OCI-LY3 (cell line): ENCODE measurements around the gene CADPS2.

Experiments
- H2AFZ ChIP-seq: fragments of 200-600, 300-600 bp; shearing (Covaris generic); 2 replicates; pipeline ENCODE4 v1.6.0; 2014; ENCODE audit warnings: antibody characterized with exemption, low read depth, low read length
- H3K27ac ChIP-seq: fragments of 200-600, 300-600 bp; sonication (generic); 2 replicates; pipeline ENCODE4 v1.5.1; 2014; ENCODE audit warnings: mild to moderate bottlenecking, low read length, moderate library complexity, mixed read lengths
- H3K27me3 ChIP-seq: fragments of 200-600, 300-600 bp; sonication (generic); 2 replicates; pipeline ENCODE4 v1.6.1; 2014; ENCODE audit warnings: low read depth, low read length, mixed read lengths
- H3K36me3 ChIP-seq: fragments of 200-600, 300-600 bp; sonication (generic); replicated peaks from 2 replicates; pipeline ENCODE3; 2014; ENCODE audit warnings: low read depth, low read length, mixed read lengths
- H3K4me1 ChIP-seq: fragments of 300-600, 200-600 bp; sonication (generic); 2 replicates; pipeline ENCODE4 v1.6.1; 2014; ENCODE audit warnings: low read length, mixed read lengths
- H3K4me2 ChIP-seq: fragments of 200-600, 300-600 bp; sonication (generic); 2 replicates; pipeline ENCODE4 v1.6.1; 2014; ENCODE audit warnings: low read length, mixed read lengths
- H3K4me3 ChIP-seq: fragments of 300-600, 200-600 bp; sonication (generic); 2 replicates; pipeline ENCODE4 v1.5.1; 2014; ENCODE audit warnings: antibody characterized with exemption, mild to moderate bottlenecking, low read length, moderate library complexity
- H3K79me2 ChIP-seq: fragments of 300-600, 200-600 bp; shearing (Covaris generic); 2 replicates; pipeline ENCODE4 v1.6.1; 2014; ENCODE audit warnings: mild to moderate bottlenecking, low read length, mixed read lengths
- H3K9ac ChIP-seq: fragments of 300-600, 200-600 bp; shearing (Covaris generic); 2 replicates; pipeline ENCODE4 v1.6.0; 2014; ENCODE audit warnings: mild to moderate bottlenecking, low read length, moderate library complexity
- H3K9me3 ChIP-seq: fragments of 200-600, 300-600 bp; shearing (Covaris generic); 2 replicates; pipeline ENCODE4 v1.6.1; 2014; ENCODE audit warnings: low read length, mixed read lengths; ENCODE audit not compliant: insufficient read depth
- H4K20me1 ChIP-seq: fragments of 200-600, 300-600 bp; sonication (generic); 2 replicates; pipeline ENCODE4 v1.6.1; 2016; ENCODE audit warnings: low read length, mixed read lengths; ENCODE audit not compliant: insufficient read depth
- EZH2phosphoT487 ChIP-seq: fragments of 200-600 bp; shearing (Covaris generic); IDR thresholded peaks from 2 replicates; pipeline ENCODE4 v1.6.1; 2018; ENCODE audit warnings: antibody characterized with exemption, mixed run types, low read depth
- TF ChIP-seq, protein P1 (sequence below): fragments of 200-600, 300-600 bp; sonication (generic); IDR thresholded peaks from 2 replicates; pipeline ENCODE4 v1.5.1; 2014; ENCODE audit warnings: antibody characterized with exemption, low read length, low read depth

Gene CADPS2

DNA sequence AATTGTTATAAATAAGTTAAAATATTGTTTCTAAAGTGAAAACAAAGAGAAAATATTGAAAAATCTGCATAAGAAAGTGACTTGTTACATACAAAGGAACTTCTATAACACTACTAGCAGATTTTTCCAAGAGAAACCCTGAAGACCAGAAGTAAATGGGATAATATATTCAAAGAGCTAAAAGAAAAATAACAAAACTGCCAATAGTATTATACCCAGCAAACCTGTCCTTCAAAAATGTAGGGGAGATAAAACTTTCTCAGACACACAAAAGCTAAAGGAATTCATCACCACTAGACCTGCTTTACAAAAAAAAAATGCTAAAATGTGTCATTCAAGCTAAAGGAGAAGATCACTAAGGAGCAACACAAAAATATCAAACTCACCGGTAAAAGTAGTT, 17.0 kb downstream of the CADPS2 start:
- H4K20me1 ChIP-seq = no peaks in the 10 kb centered on the region

DNA sequence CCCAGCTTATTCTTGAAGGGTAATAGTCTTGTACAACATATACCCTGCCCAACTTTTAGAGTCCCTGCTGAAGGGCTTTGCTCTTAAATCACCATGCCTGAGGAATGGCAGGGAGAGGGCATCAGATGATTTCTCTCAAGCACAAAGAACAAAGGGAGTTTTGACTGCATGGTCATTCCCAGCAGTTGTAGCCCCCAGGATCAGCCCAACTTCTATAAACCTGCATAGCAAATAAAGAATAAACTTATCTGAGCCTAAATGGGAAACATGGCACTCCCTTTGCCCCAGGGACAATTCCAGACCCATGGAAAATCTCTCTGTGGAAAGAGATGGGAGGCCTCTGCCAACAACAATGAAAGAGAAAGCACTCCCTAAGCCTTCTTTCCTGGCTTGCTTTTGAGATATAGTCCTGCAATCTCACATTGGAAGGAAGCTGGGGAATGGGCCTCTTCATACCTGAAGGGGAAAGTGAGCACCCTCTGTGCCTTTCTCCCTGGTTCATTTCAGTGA, 18.7 kb downstream of the CADPS2 start:
- TF ChIP-seq EZH2phosphoT487 = no peak
- TF ChIP-seq, protein P1, sequence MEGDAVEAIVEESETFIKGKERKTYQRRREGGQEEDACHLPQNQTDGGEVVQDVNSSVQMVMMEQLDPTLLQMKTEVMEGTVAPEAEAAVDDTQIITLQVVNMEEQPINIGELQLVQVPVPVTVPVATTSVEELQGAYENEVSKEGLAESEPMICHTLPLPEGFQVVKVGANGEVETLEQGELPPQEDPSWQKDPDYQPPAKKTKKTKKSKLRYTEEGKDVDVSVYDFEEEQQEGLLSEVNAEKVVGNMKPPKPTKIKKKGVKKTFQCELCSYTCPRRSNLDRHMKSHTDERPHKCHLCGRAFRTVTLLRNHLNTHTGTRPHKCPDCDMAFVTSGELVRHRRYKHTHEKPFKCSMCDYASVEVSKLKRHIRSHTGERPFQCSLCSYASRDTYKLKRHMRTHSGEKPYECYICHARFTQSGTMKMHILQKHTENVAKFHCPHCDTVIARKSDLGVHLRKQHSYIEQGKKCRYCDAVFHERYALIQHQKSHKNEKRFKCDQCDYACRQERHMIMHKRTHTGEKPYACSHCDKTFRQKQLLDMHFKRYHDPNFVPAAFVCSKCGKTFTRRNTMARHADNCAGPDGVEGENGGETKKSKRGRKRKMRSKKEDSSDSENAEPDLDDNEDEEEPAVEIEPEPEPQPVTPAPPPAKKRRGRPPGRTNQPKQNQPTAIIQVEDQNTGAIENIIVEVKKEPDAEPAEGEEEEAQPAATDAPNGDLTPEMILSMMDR = no peak
- Histone ChIP-seq H3K27me3 (no peaks in the 10 kb centered on the region), H2AFZ (no peak overlapping the region), H3K9me3 (peaks cover 11% of the 10 kb centered on the region), H3K9ac (no peak overlapping the region), H3K36me3 (no peaks in the 10 kb centered on the region), H3K27ac (no peak overlapping the region), H3K79me2 (no peaks in the 10 kb centered on the region), H3K4me2 (no peak overlapping the region), H3K4me3 (no peak overlapping the region), H3K4me1 (no peaks in the 10 kb centered on the region), H4K20me1 (no peaks in the 10 kb centered on the region)

More for the DNA sequence above, 17.0 kb downstream of the CADPS2 start:
- no peak overlapping the region for H3K27ac ChIP-seq
- no peak overlapping the region for H3K4me2 ChIP-seq
- H3K36me3 ChIP-seq = no peaks in the 10 kb centered on the region
- no peak overlapping the region for H3K9ac ChIP-seq
- no peaks in the 10 kb centered on the region for H3K4me1 ChIP-seq
- TF ChIP-seq EZH2phosphoT487 = no peak
- TF ChIP-seq, protein P1 = no peak
- no peaks in the 10 kb centered on the region for H3K79me2 ChIP-seq
- peaks cover 11% of the 10 kb centered on the region for H3K9me3 ChIP-seq
- H3K4me3 ChIP-seq = no peak overlapping the region
- no peaks in the 10 kb centered on the region for H3K27me3 ChIP-seq
- H2AFZ ChIP-seq = no peak overlapping the region

DNA sequence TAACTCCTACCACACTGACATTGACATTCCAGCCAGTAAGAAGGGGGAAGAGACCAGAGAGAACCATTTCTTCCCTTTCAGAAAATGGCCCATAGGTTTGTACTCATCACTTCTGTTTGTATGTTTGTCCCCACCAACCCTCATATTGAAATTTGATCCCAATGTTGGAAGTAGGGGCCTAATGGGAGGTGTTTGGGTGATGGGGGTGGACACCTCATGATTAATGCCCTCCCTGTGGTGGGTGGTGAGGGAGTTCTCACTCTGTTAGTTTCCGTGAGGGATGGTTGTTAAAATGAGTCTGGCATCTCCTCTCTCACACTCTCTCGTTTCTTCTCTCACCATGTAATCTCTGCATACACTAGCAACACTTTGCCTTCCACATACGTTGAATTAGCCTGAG, 21.4 kb downstream of the CADPS2 start:
- Histone ChIP-seq H3K79me2 (no peaks in the 10 kb centered on the region), H3K9ac (no peak overlapping the region), H2AFZ (no peak overlapping the region), H3K9me3 (peaks cover 11% of the 10 kb centered on the region), H3K27ac (no peak overlapping the region), H3K27me3 (no peaks in the 10 kb centered on the region), H3K36me3 (no peaks in the 10 kb centered on the region), H3K4me3 (no peak overlapping the region), H4K20me1 (no peaks in the 10 kb centered on the region), H3K4me1 (no peaks in the 10 kb centered on the region), H3K4me2 (no peak overlapping the region)
- no peak for TF ChIP-seq EZH2phosphoT487
- TF ChIP-seq, protein P1 = no peak

DNA sequence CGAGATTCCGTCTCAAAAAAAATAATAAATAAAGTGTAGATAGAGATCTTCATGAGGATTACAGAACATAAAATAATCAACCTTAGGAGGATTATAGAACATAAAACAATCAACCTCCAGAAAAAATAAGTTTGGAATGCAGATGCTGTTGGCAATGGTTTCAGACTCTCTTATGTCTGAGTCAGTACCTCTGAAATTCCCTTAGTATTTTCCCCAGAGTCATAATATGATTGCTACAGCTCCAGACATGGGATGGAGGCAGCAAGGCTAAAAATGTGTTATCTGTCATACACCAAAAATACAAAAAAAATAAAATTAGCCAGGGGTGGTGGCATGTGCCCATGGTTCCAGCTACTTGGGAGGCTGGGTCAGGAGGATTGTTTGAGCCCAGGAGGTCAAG, 22.2 kb downstream of the CADPS2 start:
- Histone ChIP-seq H3K4me1 (no peaks in the 10 kb centered on the region), H3K27ac (no peak overlapping the region), H3K79me2 (no peaks in the 10 kb centered on the region), H3K36me3 (no peaks in the 10 kb centered on the region), H3K4me3 (no peak overlapping the region), H3K9me3 (peaks cover 6% of the 10 kb centered on the region; the same call in 1 of the 2 replicates), H3K27me3 (no peaks in the 10 kb centered on the region), H4K20me1 (no peaks in the 10 kb centered on the region), H3K9ac (no peak overlapping the region), H2AFZ (no peak overlapping the region), H3K4me2 (no peak overlapping the region)
- TF ChIP-seq, protein P1 = no peak
- no peak for TF ChIP-seq EZH2phosphoT487
